DOHH2 (cell line): ENCODE data around the gene SLC22A8.

Experiments
- H3F3A ChIP-seq: fragments of 200-600 bp; sonication (generic), shearing (Covaris generic); 2 replicates; pipeline ENCODE4 v1.6.0; 2016; ENCODE audit warnings: antibody characterized with exemption, mild to moderate bottlenecking; ENCODE audit not compliant: control insufficient read depth, insufficient read depth
- H3K27ac ChIP-seq: fragments of 200-600 bp; sonication (generic); 2 replicates; pipeline ENCODE4 v1.5.1; 2014; ENCODE audit warnings: low read depth, mild to moderate bottlenecking, low read length, moderate library complexity
- H3K27me3 ChIP-seq: fragments of 200-600 bp; sonication (generic); 2 replicates; pipeline ENCODE4 v1.6.1; 2014; ENCODE audit warnings: mild to moderate bottlenecking, low read length, mixed read lengths; ENCODE audit not compliant: control insufficient read depth
- H3K36me3 ChIP-seq: fragments of 200-600 bp; sonication (generic); 2 replicates; pipeline ENCODE4 v1.6.1; 2014; ENCODE audit warnings: mild to moderate bottlenecking, low read length, moderate library complexity, mixed read lengths; ENCODE audit not compliant: control insufficient read depth
- H3K4me1 ChIP-seq: fragments of 200-600 bp; sonication (generic); 2 replicates; pipeline ENCODE4 v1.6.1; 2014; ENCODE audit warnings: mild to moderate bottlenecking, low read length, mixed read lengths; ENCODE audit not compliant: control insufficient read depth
- H3K4me2 ChIP-seq: fragments of 200-600 bp; sonication (generic); 2 replicates; pipeline ENCODE4 v1.6.0; 2014; ENCODE audit warnings: mild to moderate bottlenecking, low read length, moderate library complexity
- H3K4me3 ChIP-seq: fragments of 200-600 bp; sonication (generic); 2 replicates; pipeline ENCODE4 v1.5.1; 2014; ENCODE audit warnings: mild to moderate bottlenecking, low read length, mixed read lengths
- H3K79me2 ChIP-seq: fragments of 200-600 bp; sonication (generic); 2 replicates; pipeline ENCODE4 v1.6.1; 2014; ENCODE audit warnings: mild to moderate bottlenecking, low read length, mixed read lengths; ENCODE audit not compliant: control insufficient read depth
- H3K9me2 ChIP-seq: fragments of 200-600 bp; sonication (generic); replicated peaks from 2 replicates; pipeline ENCODE4 v1.6.1; 2014; ENCODE audit warnings: mild to moderate bottlenecking, low read length, mixed read lengths; ENCODE audit not compliant: control insufficient read depth
- H3K9me3 ChIP-seq: fragments of 200-600 bp; sonication (generic); 2 replicates; pipeline ENCODE4 v1.6.1; 2014; ENCODE audit warnings: antibody characterized with exemption, low read length, mixed read lengths; ENCODE audit not compliant: control insufficient read depth, insufficient read depth
- H4K20me1 ChIP-seq: fragments of 200-600 bp; sonication (generic); 2 replicates; pipeline ENCODE4 v1.6.0; 2014; ENCODE audit warnings: low read depth, mild to moderate bottlenecking, antibody characterized with exemption, low read length, moderate library complexity; ENCODE audit not compliant: control insufficient read depth, insufficient read depth
- CTCF ChIP-seq: fragments of 200-600 bp; sonication (generic); IDR thresholded peaks from one replicate; pipeline ENCODE4 v1.5.1; 2014; ENCODE audit warnings: antibody characterized with exemption, mild to moderate bottlenecking, low read depth, low read length; ENCODE audit not compliant: poor library complexity, severe bottlenecking
- EZH2phosphoT487 ChIP-seq: fragments of 200-600 bp; sonication (generic); IDR thresholded peaks from 2 replicates; pipeline ENCODE4 v1.6.1; 2017; ENCODE audit warnings: borderline replicate concordance, mild to moderate bottlenecking, antibody characterized with exemption, low read length, moderate library complexity, mixed read lengths

The SLC22A8 gene

DNA sequence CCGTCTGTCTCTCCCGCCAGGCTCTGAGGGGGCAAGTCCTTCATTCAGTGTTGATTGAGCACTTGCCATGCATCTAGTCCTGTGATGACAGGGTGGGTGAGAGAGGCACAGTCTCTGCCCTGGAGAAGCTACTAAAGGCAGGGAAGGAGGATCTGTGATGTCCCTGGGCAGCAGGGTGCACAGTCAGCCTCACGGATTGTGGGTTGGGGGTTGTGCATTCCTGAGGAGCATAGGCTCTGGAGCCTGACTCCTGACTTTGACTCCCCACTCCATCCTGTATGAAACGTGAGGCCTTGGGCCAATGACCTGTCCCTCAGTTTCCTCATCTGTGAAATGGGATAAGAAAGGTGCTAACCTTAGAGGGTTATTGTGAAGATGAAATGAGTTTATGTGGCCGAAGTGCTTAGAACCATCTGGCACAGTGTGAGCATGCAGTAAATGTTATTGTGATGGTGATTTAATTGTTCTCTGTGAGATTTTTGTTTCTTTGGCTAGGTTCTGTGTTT is 4.7 kb downstream of the SLC22A8 start:
- Histone ChIP-seq H3K79me2 (no peaks in the 10 kb centered on the region), H4K20me1 (no peaks in the 10 kb centered on the region), H3K4me3 (no peak overlapping the region), H3K4me2 (no peak overlapping the region), H3K9me2 (no peaks in the 10 kb centered on the region), H3K36me3 (no peaks in the 10 kb centered on the region), H3K4me1 (no peaks in the 10 kb centered on the region), H3F3A (no peaks in the 10 kb centered on the region), H3K27ac (no peak overlapping the region), H3K27me3 (no peaks in the 10 kb centered on the region; the same call in 1 of the 2 replicates), H3K9me3 (no peaks in the 10 kb centered on the region)
- no peak for TF ChIP-seq EZH2phosphoT487
- no peak for TF ChIP-seq CTCF

DNA sequence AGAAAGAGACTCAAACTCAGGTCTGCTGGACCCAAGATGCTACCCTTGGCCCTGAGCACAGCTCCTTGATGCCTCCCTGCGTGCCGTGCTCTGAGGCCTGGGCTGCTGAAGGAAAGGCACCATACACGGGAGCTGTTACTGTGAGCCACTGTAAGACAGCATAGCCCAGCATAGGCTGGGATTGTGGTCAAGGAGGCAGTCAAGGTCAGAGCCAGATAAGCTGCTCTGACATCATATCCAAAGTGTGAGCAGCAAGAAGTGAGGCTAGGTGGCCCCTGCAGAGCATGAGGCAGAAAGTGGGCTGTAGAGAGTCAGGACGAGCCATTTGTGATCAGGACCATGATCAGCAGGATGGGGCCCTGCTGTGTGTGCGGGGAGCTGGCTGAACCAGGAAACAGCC is 7.7 kb downstream of the SLC22A8 start:
- TF ChIP-seq EZH2phosphoT487 (no peak), CTCF (no peak)
- H3F3A ChIP-seq = no peaks in the 10 kb centered on the region
- no peaks in the 10 kb centered on the region for H3K4me1 ChIP-seq
- no peaks in the 10 kb centered on the region for H3K9me3 ChIP-seq
- no peak overlapping the region for H3K4me2 ChIP-seq
- no peaks in the 10 kb centered on the region for H4K20me1 ChIP-seq
- no peak overlapping the region for H3K27ac ChIP-seq
- H3K27me3 ChIP-seq = peaks cover 4% of the 10 kb centered on the region; the same call in 1 of the 2 replicates
- no peaks in the 10 kb centered on the region for H3K9me2 ChIP-seq
- no peak overlapping the region for H3K4me3 ChIP-seq
- H3K79me2 ChIP-seq = no peaks in the 10 kb centered on the region
- no peaks in the 10 kb centered on the region for H3K36me3 ChIP-seq

- Histone ChIP-seq H4K20me1 (no peaks in the 10 kb centered on the region), H3K4me2 (no peak overlapping the region), H3K4me1 (no peaks in the 10 kb centered on the region), H3K36me3 (no peaks in the 10 kb centered on the region), H3F3A (no peaks in the 10 kb centered on the region), H3K27me3 (0 out of 2 replicates have a peak, but pooled peaks cover 4% of the 10 kb centered on the region), H3K79me2 (no peaks in the 10 kb centered on the region), H3K4me3 (no peak overlapping the region), H3K9me3 (no peaks in the 10 kb centered on the region), H3K27ac (no peak overlapping the region), H3K9me2 (no peaks in the 10 kb centered on the region)
- TF ChIP-seq EZH2phosphoT487 (no peak), CTCF (no peak)
These were observed 14.2 kb downstream of the SLC22A8 start for GRCh38 chr11:63001456-63001855.
